CD14-positive monocyte (primary cell): ENCODE measurements around the gene SEC24B. TPM values are rescaled to one million over a fixed set of nuclear protein-coding genes. Genes with fewer than 3 reads are reported as not detected.

Source experiments
- DNase-seq, 3 donors: peaks; one replicate each; pipeline ENCODE4 v3.0.0-alpha.2; 2011 to 2022
- H2AFZ ChIP-seq: 2 replicates; pipeline ENCODE4 v1.6.0; 2012; ENCODE audit warnings: mild to moderate bottlenecking, low read depth, low read length, inconsistent platforms; ENCODE audit not compliant: insufficient read depth, poor library complexity, severe bottlenecking
- H3K27ac ChIP-seq, 2 donors: 1 replicate in 1 of 2; 2 replicates in 1 of 2; pipeline ENCODE4 v1.5.1; 2012 to 2013; ENCODE audit warnings: low read length in 2 of 2, control low read depth in 1 of 2, inconsistent platforms in 1 of 2, low read depth in 1 of 2, mild to moderate bottlenecking in 1 of 2
- H3K27me3 ChIP-seq, 2 donors: one replicate each; pipeline versions ENCODE4 v1.6.0 to v1.6.1; 2011 to 2013; ENCODE audit warnings: low read length in 2 of 2; ENCODE audit not compliant: control insufficient read depth in 2 of 2, insufficient read depth in 2 of 2
- H3K36me3 ChIP-seq, 2 donors: replicated peaks in 1 of 2; 1 replicate in 1 of 2; 2 replicates in 1 of 2; pipeline versions ENCODE4 v1.5.1 to v1.6.1; 2012 to 2013; ENCODE audit warnings: low read length in 2 of 2, control low read depth in 1 of 2, inconsistent platforms in 1 of 2, mild to moderate bottlenecking in 1 of 2; ENCODE audit not compliant: insufficient read depth in 2 of 2, control insufficient read depth in 1 of 2
- H3K4me1 ChIP-seq, 2 donors: 1 replicate in 1 of 2; 2 replicates in 1 of 2; pipeline versions ENCODE4 v1.5.1 to v1.6.1; 2012 to 2013; ENCODE audit warnings: low read length in 2 of 2, control low read depth in 1 of 2, inconsistent platforms in 1 of 2, mild to moderate bottlenecking in 1 of 2, moderate library complexity in 1 of 2; ENCODE audit not compliant: insufficient read depth in 2 of 2, control insufficient read depth in 1 of 2
- H3K4me2 ChIP-seq: replicated peaks from 2 replicates; pipeline ENCODE3; 2012; ENCODE audit warnings: low read length, moderate library complexity, mild to moderate bottlenecking; ENCODE audit not compliant: poor library complexity, severe bottlenecking; ENCODE audit errors: extremely low read depth
- H3K4me3 ChIP-seq, 3 experiments: fragments of 200-600 bp in 1 of 3; sonication (generic) in 1 of 3; replicated peaks in 1 of 3; 1 replicate in 2 of 3; 2 replicates in 1 of 3; pipeline ENCODE4 v1.5.1; 2011 to 2013; ENCODE audit warnings: low read length in 3 of 3, mild to moderate bottlenecking in 3 of 3, control low read depth in 2 of 3, low read depth in 2 of 3, inconsistent platforms in 1 of 3, moderate library complexity in 1 of 3
- H3K79me2 ChIP-seq: 2 replicates; pipeline ENCODE4 v1.6.0; 2012; ENCODE audit warnings: mild to moderate bottlenecking, control low read depth, inconsistent platforms, low read length, moderate library complexity; ENCODE audit not compliant: insufficient read depth
- H3K9ac ChIP-seq: 2 replicates; pipeline ENCODE4 v1.6.0; 2017; ENCODE audit warnings: low read length, mild to moderate bottlenecking; ENCODE audit not compliant: insufficient read depth, poor library complexity, severe bottlenecking
- H3K9me3 ChIP-seq, 2 donors: replicated peaks in 1 of 2; 1 replicate in 1 of 2; 2 replicates in 1 of 2; pipeline versions ENCODE4 v1.5.1 to v1.6.1; 2012 to 2013; ENCODE audit warnings: low read length in 2 of 2, control low read depth in 1 of 2; ENCODE audit not compliant: control insufficient read depth in 1 of 2, insufficient read depth in 1 of 2
- H4K20me1 ChIP-seq: 2 replicates; pipeline ENCODE4 v1.6.0; 2012; ENCODE audit warnings: mild to moderate bottlenecking, low read length, control low read depth, moderate library complexity; ENCODE audit not compliant: insufficient read depth
- H3K27ac Mint-ChIP-seq, 7 donors: one replicate each; pipeline ENCODE4 v1.8.0; 2020; ENCODE audit warnings: mild to moderate bottlenecking in 7 of 7, mixed read lengths in 7 of 7, moderate library complexity in 6 of 7, inconsistent platforms in 2 of 7
- H3K27me3 Mint-ChIP-seq, 3 donors: one replicate each; pipeline ENCODE4 v1.8.0; 2021 to 2022; ENCODE audit warnings: low read depth in 3 of 3, mild to moderate bottlenecking in 3 of 3, mixed read lengths in 3 of 3, moderate library complexity in 3 of 3, inconsistent platforms in 1 of 3
- H3K36me3 Mint-ChIP-seq, 2 donors: one replicate each; pipeline ENCODE4 v1.8.0; 2020; ENCODE audit warnings: mixed read lengths in 2 of 2, inconsistent platforms in 1 of 2, mild to moderate bottlenecking in 1 of 2
- H3K4me1 Mint-ChIP-seq: one replicate; pipeline ENCODE4 v1.8.0; 2020; ENCODE audit warnings: mild to moderate bottlenecking, mixed read lengths
- H3K4me3 Mint-ChIP-seq, 2 donors: one replicate each; pipeline ENCODE4 v1.8.0; 2020; ENCODE audit warnings: mild to moderate bottlenecking in 2 of 2, mixed read lengths in 2 of 2, moderate library complexity in 1 of 2
- H3K9me3 Mint-ChIP-seq, 7 donors: one replicate each; pipeline ENCODE4 v1.8.0; 2020 to 2022; ENCODE audit warnings: mixed read lengths in 7 of 7, mild to moderate bottlenecking in 6 of 7, moderate library complexity in 6 of 7, inconsistent platforms in 2 of 7
- WGBS: methylation state at CpG from one replicate; pipeline ENCODE4 v1.1.5; 2013; ENCODE audit warnings: missing lambda C conversion rate; ENCODE audit not compliant: insufficient coverage; 5-methylcytosine and 5-hydroxymethylcytosine counted together
- intact Hi-C, 2 donors: fragments of 100-400 bp; cut with micrococcal nuclease; formaldehyde crosslinking; loops; one replicate each; pipeline versions ENCODE4 v1.15.0 to v1.15.1; 2023
- polyA plus RNA-seq, 3 donors: library from polyadenylated mRNA; depleted of rRNA in 1 of 3; unstranded in 2 of 3; stranded (reverse) in 1 of 3; fragments of 300-500 nt in 2 of 3; fragments of >200 nt in 1 of 3; fragmentation: Illumina TruSeq in 2 of 3; gene quantifications; 1 replicate in 2 of 3; 2 replicates in 1 of 3; pipeline ENCODE4 v1.2.3, GENCODE V29; 2012 to 2021
- TF ChIP-seq, protein P1 (sequence below): fragments of 200-600 bp; IDR thresholded peaks from one replicate; pipeline ENCODE4 v1.8.0; 2022; ENCODE audit warnings: antibody characterized with exemption, mild to moderate bottlenecking

SEC24B gene
- polyA plus RNA-seq, 3 donors, result 8.0 to 27.4 (median 11.8) TPM

GRCh38 chr4:109410226-109410625 is 23.4 kb upstream of the SEC24B start:
- no peak overlapping the region for H3K4me3 ChIP-seq
- no peak overlapping the region for H3K9ac ChIP-seq
- peaks cover 0 to 2% (median 0%) of the 10 kb centered on the region in 3 donors for H3K27me3 Mint-ChIP-seq
- no peaks in the 10 kb centered on the region for H3K36me3 ChIP-seq
- no peaks in the 10 kb centered on the region for H4K20me1 ChIP-seq
- H2AFZ ChIP-seq, result no peak overlapping the region
- H3K4me3 Mint-ChIP-seq, result no peak overlapping the region
- WGBS, result 83% methylated on average over 4 of the region's 9 CpGs
- H3K9me3 Mint-ChIP-seq, result no peaks in the 10 kb centered on the region
- H3K4me2 ChIP-seq, result no peak overlapping the region
- no peak overlapping the region for H3K27ac ChIP-seq
- H3K27me3 ChIP-seq, result no peaks in the 10 kb centered on the region
- no peaks in the 10 kb centered on the region for H3K9me3 ChIP-seq
- TF ChIP-seq, protein P1, sequence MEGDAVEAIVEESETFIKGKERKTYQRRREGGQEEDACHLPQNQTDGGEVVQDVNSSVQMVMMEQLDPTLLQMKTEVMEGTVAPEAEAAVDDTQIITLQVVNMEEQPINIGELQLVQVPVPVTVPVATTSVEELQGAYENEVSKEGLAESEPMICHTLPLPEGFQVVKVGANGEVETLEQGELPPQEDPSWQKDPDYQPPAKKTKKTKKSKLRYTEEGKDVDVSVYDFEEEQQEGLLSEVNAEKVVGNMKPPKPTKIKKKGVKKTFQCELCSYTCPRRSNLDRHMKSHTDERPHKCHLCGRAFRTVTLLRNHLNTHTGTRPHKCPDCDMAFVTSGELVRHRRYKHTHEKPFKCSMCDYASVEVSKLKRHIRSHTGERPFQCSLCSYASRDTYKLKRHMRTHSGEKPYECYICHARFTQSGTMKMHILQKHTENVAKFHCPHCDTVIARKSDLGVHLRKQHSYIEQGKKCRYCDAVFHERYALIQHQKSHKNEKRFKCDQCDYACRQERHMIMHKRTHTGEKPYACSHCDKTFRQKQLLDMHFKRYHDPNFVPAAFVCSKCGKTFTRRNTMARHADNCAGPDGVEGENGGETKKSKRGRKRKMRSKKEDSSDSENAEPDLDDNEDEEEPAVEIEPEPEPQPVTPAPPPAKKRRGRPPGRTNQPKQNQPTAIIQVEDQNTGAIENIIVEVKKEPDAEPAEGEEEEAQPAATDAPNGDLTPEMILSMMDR, result no peak
- no peaks in the 10 kb centered on the region for H3K4me1 Mint-ChIP-seq
- intact Hi-C loops, result no loop called here
- H3K36me3 Mint-ChIP-seq, result no peaks in the 10 kb centered on the region
- H3K79me2 ChIP-seq, result no peaks in the 10 kb centered on the region
- DNase-seq, result no peak
- no peak overlapping the region for H3K27ac Mint-ChIP-seq
- no peaks in the 10 kb centered on the region for H3K4me1 ChIP-seq

- Histone ChIP-seq H3K4me1 (no peaks in the 10 kb centered on the region), H4K20me1 (no peaks in the 10 kb centered on the region), H3K4me2 (no peak overlapping the region), H3K79me2 (no peaks in the 10 kb centered on the region), H3K9me3 (no peaks in the 10 kb centered on the region), H3K36me3 (no peaks in the 10 kb centered on the region), H2AFZ (no peak overlapping the region), H3K4me3 (no peak overlapping the region), H3K27ac (no peak overlapping the region), H3K9ac (no peak overlapping the region), H3K27me3 (no peaks in the 10 kb centered on the region)
- DNase-seq, result no peak
- Mint-ChIP-seq H3K36me3 (no peaks in the 10 kb centered on the region), H3K4me1 (no peaks in the 10 kb centered on the region), H3K27me3 (peaks cover 0 to 2% (median 0%) of the 10 kb centered on the region in 3 donors), H3K27ac (no peak overlapping the region), H3K4me3 (no peak overlapping the region), H3K9me3 (no peaks in the 10 kb centered on the region)
- TF ChIP-seq, protein P1, result no peak
- 84% methylated on average over 2 of the region's 3 CpGs for WGBS
- intact Hi-C loops, result no loop called here
Observed at GRCh38 chr4:109410776-109411175, 22.8 kb upstream of the SEC24B start.
